Osteoblast (primary cell): ENCODE data around the gene RHOD. TPM values are rescaled to one million over a fixed set of nuclear protein-coding genes. Genes with fewer than 3 reads are reported as not detected.

Experiments
- DNase-seq: peaks from one replicate; pipeline ENCODE4 v3.0.0; 2011; ENCODE audit warnings: low spot score, mixed read lengths; ENCODE audit not compliant: insufficient read length; ENCODE audit errors: missing footprints
- H2AFZ ChIP-seq: 2 replicates; pipeline ENCODE4 v1.6.0; 2011; ENCODE audit warnings: mild to moderate bottlenecking, low read length
- H3K27ac ChIP-seq: 2 replicates; pipeline ENCODE4 v1.5.1; 2011; ENCODE audit warnings: mild to moderate bottlenecking, low read depth, low read length, moderate library complexity
- H3K27me3 ChIP-seq: 2 replicates; pipeline ENCODE4 v1.6.0; 2012; ENCODE audit warnings: mild to moderate bottlenecking, control low read depth, inconsistent platforms, low read length, moderate library complexity; ENCODE audit not compliant: insufficient read depth
- H3K36me3 ChIP-seq: 2 replicates; pipeline ENCODE4 v1.5.1; 2011; ENCODE audit warnings: mild to moderate bottlenecking, low read length, control low read depth, moderate library complexity; ENCODE audit not compliant: insufficient read depth
- H3K4me1 ChIP-seq: 2 replicates; pipeline ENCODE4 v1.5.1; 2011; ENCODE audit warnings: mild to moderate bottlenecking, low read length, control low read depth, moderate library complexity; ENCODE audit not compliant: insufficient read depth
- H3K4me2 ChIP-seq: 2 replicates; pipeline ENCODE4 v1.6.0; 2011; ENCODE audit warnings: mild to moderate bottlenecking, low read length; ENCODE audit not compliant: insufficient read depth
- H3K4me3 ChIP-seq: fragments of 200-600 bp; sonication (generic); 3 replicates; pipeline ENCODE4 v1.5.1; 2012; ENCODE audit warnings: mild to moderate bottlenecking, low read length, inconsistent platforms; ENCODE audit not compliant: insufficient read depth
- H3K79me2 ChIP-seq: 2 replicates; pipeline ENCODE4 v1.6.0; 2012; ENCODE audit warnings: mild to moderate bottlenecking, low read length, control low read depth, inconsistent platforms; ENCODE audit not compliant: insufficient read depth
- H3K9me3 ChIP-seq: 2 replicates; pipeline ENCODE4 v1.5.1; 2011; ENCODE audit warnings: low read depth, low read length, control low read depth
- H4K20me1 ChIP-seq: 2 replicates; pipeline ENCODE4 v1.6.0; 2012; ENCODE audit warnings: mild to moderate bottlenecking, low read length, control low read depth; ENCODE audit not compliant: insufficient read depth
- total RNA-seq: library from RNA; depleted of rRNA; stranded (reverse); fragments of >200 nt; gene quantifications from 2 replicates; pipeline ENCODE4 v1.2.3, GENCODE V29; 2012
- TF ChIP-seq, protein P1 (sequence below): IDR thresholded peaks from 2 replicates; pipeline ENCODE4 v1.5.1; 2011; ENCODE audit warnings: mild to moderate bottlenecking, low read depth, low read length, moderate library complexity; ENCODE audit errors: extremely low read depth

The RHOD gene
- total RNA-seq, 1 donor = 27.5 TPM

DNA sequence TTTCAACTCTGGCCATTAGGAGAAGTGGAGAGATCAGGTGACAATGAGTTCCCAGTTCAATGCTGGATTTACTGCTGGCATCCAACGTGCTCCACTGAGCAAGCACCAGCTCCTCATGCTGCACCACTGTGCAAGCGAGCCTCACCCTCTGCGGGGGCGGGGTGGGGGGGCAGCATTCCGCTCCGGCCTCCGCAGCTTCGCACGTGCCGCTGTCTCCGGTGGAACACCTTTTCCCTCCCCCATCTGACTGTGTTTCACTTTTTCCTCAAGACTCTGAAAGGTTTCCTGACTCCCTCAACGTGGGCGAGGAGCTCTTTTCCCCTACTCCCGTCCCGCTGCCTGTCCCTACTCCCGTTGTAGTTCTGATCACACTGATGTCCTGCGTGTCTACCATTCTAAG, 835 bp upstream of the RHOD start:
- Histone ChIP-seq H3K27ac (peak overlapping the region; percentile 70), H2AFZ (peak overlapping the region; percentile 43)
- peak; percentile 94 for DNase-seq

DNA sequence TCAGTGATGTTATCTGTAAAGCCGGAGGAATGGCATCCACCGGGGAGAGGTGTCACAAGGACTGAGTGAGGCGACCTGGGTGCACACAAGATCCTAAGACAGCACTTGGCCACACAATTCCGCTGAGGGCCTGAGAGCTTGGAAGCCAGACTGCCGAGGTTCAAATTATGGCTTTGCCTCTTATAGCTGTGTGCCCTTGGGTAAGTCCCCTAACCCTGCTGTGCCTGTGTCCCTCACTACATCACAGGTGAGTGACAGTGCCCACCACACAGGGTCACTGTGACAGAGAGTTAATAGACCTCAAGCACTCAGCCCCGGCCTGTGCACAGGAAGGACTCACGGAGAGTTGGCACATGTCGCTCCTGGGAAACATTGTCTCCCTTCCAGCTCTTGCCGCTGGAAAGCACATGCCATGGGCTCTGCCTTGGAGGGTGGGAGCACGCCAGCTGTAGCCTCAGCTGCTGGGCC, 592 bp downstream of the RHOD start:
- TF ChIP-seq, protein P1, sequence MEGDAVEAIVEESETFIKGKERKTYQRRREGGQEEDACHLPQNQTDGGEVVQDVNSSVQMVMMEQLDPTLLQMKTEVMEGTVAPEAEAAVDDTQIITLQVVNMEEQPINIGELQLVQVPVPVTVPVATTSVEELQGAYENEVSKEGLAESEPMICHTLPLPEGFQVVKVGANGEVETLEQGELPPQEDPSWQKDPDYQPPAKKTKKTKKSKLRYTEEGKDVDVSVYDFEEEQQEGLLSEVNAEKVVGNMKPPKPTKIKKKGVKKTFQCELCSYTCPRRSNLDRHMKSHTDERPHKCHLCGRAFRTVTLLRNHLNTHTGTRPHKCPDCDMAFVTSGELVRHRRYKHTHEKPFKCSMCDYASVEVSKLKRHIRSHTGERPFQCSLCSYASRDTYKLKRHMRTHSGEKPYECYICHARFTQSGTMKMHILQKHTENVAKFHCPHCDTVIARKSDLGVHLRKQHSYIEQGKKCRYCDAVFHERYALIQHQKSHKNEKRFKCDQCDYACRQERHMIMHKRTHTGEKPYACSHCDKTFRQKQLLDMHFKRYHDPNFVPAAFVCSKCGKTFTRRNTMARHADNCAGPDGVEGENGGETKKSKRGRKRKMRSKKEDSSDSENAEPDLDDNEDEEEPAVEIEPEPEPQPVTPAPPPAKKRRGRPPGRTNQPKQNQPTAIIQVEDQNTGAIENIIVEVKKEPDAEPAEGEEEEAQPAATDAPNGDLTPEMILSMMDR = no peak
- peak overlapping the region; percentile 88 for H3K4me2 ChIP-seq
- no peaks in the 10 kb centered on the region for H3K27me3 ChIP-seq
- no peaks in the 10 kb centered on the region for H3K36me3 ChIP-seq
- peak overlapping the region; percentile 74 for H3K4me3 ChIP-seq
- H3K9me3 ChIP-seq = no peaks in the 10 kb centered on the region
- DNase-seq = peak; percentile 92
- peak overlapping the region; percentile 70 for H2AFZ ChIP-seq
- peak overlapping the region; percentile 45 for H3K27ac ChIP-seq
- peaks cover 9% of the 10 kb centered on the region for H3K79me2 ChIP-seq
- peaks cover 15% of the 10 kb centered on the region for H4K20me1 ChIP-seq
- peaks cover 32% of the 10 kb centered on the region for H3K4me1 ChIP-seq

More for the DNA sequence above, 835 bp upstream of the RHOD start:
- Histone ChIP-seq H4K20me1 (peaks cover 11% of the 10 kb centered on the region), H3K4me3 (peak overlapping the region; percentile 74), H3K9me3 (no peaks in the 10 kb centered on the region), H3K27me3 (no peaks in the 10 kb centered on the region), H3K4me2 (peak overlapping the region; percentile 88), H3K79me2 (peaks cover 9% of the 10 kb centered on the region), H3K4me1 (peaks cover 32% of the 10 kb centered on the region), H3K36me3 (no peaks in the 10 kb centered on the region)
- TF ChIP-seq, protein P1 = no peak

DNA sequence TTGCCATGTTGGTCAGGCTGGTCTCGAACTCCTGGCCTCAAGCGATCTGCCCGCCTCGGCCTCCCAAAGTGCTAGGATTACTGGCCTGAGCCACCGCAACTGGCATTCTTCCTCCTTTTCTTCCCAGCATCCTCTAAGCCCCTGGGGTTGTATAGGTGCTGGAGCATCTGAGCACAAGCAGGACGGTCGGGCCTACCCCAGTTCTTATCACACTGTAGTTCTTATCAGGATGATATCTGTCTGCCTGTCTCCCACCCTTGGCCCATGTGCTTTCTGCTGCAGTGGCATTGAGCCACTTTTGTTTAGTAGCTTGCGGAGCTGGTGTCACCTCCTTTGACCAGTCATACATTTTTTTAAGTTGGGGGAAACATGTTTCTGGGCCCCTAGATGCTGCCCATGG, 1.9 kb downstream of the RHOD start:
- peaks cover 9% of the 10 kb centered on the region for H3K79me2 ChIP-seq
- H3K36me3 ChIP-seq = no peaks in the 10 kb centered on the region
- H3K4me3 ChIP-seq = no peak overlapping the region
- no peak overlapping the region for H3K4me2 ChIP-seq
- no peaks in the 10 kb centered on the region for H3K27me3 ChIP-seq
- H4K20me1 ChIP-seq = peaks cover 22% of the 10 kb centered on the region
- no peak overlapping the region for H2AFZ ChIP-seq
- TF ChIP-seq, protein P1 = no peak
- no peak overlapping the region for H3K27ac ChIP-seq
- H3K9me3 ChIP-seq = no peaks in the 10 kb centered on the region
- H3K4me1 ChIP-seq = peaks cover 32% of the 10 kb centered on the region
- peak; percentile 82 for DNase-seq

DNA sequence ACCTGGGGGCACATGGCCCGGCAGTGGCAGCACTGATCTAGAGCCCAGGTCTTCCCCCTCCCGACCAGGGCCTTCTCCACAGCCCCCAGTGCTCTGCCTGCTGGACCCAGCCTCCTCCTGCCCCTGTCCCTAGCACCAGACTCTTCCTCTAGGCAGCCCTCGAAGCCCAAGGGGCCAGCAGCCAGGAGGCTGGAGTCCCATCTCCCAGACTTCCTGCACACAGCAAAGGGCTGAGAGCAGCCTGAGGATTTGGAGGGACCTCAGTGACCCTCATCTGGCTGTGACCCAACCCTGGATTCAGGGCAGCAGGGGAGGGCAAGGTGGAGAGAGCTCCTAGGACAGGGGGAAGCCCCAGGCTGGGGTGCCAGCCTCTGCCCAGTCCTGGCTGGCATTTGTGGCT, 3.0 kb downstream of the RHOD start:
- no peak overlapping the region for H3K4me3 ChIP-seq
- no peaks in the 10 kb centered on the region for H3K27me3 ChIP-seq
- peak; percentile 65 for DNase-seq
- H3K4me1 ChIP-seq = peaks cover 24% of the 10 kb centered on the region
- H2AFZ ChIP-seq = no peak overlapping the region
- TF ChIP-seq, protein P1 = no peak
- H3K79me2 ChIP-seq = peaks cover 9% of the 10 kb centered on the region
- H4K20me1 ChIP-seq = peaks cover 24% of the 10 kb centered on the region
- H3K4me2 ChIP-seq = no peak overlapping the region
- H3K9me3 ChIP-seq = no peaks in the 10 kb centered on the region
- H3K27ac ChIP-seq = no peak overlapping the region
- no peaks in the 10 kb centered on the region for H3K36me3 ChIP-seq
